HepG2 (cell line): Measurements from ENCODE around the gene SP110. TPM values are rescaled to one million over a fixed set of nuclear protein-coding genes. Genes with fewer than 3 reads are reported as not detected.

Experiments
- ATAC-seq: fragments of 200-7000 bp; cut with Tn5 transposase; 3 replicates; pipeline ENCODE4 v1.9.1; 2020; ENCODE audit warnings: mild to moderate bottlenecking, moderate library complexity
- BruUV-seq: library from RNA; stranded (reverse); fragments of 400-500 nt; replicated peaks from 2 replicates; lab custom pipeline; 2021; lab: Mats Ljungman, UMichigan
- CTCF ChIA-PET: fragments of 300-600 bp; formaldehyde crosslinking; extraction: SDS; loops from one replicate; lab custom pipeline; 2021; ENCODE audit warnings: low total read pairs, inconsistent platforms, low intra/inter-chr PET ratio; lab: Yijun Ruan, JAX
- POLR2A ChIA-PET: fragments of 350-600 bp; sonication (Branson Sonifier 250); formaldehyde crosslinking; loops from one replicate; lab custom pipeline; 2020; ENCODE audit warnings: antibody characterized with exemption, inconsistent platforms; lab: Yijun Ruan, JAX
- DNase-seq: peaks from one replicate; pipeline ENCODE4 v3.0.0-alpha.2; 2015; ENCODE audit warnings: low spot score
- FAIRE-seq: peaks from 3 replicates; lab custom pipeline; 2011; peaks lifted over from hg19 to GRCh38; lab: Jason Lieb, UNC
- H2AFZ ChIP-seq: one replicate; pipeline ENCODE4 v1.6.1; 2011; ENCODE audit warnings: low read length, inconsistent platforms
- H3K27ac ChIP-seq: fragments of 300-600 bp; 3 replicates; pipeline ENCODE4 v1.8.0; 2011; ENCODE audit warnings: mixed run types, mild to moderate bottlenecking, mixed read lengths, low read length, inconsistent platforms; ENCODE audit not compliant: insufficient read depth; ENCODE audit errors: extremely low read length
- H3K27me3 ChIP-seq, 2 experiments: fragments of 200-600 bp in 1 of 2; 2 replicates in 1 of 2; 3 replicates in 1 of 2; pipeline versions ENCODE4 v1.6.0 to v1.8.0; 2011; ENCODE audit warnings: low read length in 2 of 2, mild to moderate bottlenecking in 2 of 2, moderate library complexity in 2 of 2, inconsistent platforms in 1 of 2; ENCODE audit not compliant: insufficient read depth in 2 of 2, control insufficient read depth in 1 of 2
- H3K36me3 ChIP-seq, 2 experiments: fragments of 200-600 bp in 1 of 2; replicated peaks in 1 of 2; 2 replicates in 1 of 2; 3 replicates in 1 of 2; pipeline versions ENCODE4 v1.5.1 to v1.8.0; 2011; ENCODE audit warnings: low read length in 2 of 2, inconsistent platforms in 1 of 2; ENCODE audit not compliant: insufficient read depth in 2 of 2, control insufficient read depth in 1 of 2
- H3K4me1 ChIP-seq: 2 replicates; pipeline ENCODE4 v1.5.1; 2012; ENCODE audit warnings: low read length, inconsistent platforms; ENCODE audit not compliant: insufficient read depth
- H3K4me2 ChIP-seq: 2 replicates; pipeline ENCODE4 v1.6.0; 2011; ENCODE audit warnings: low read depth, low read length, inconsistent platforms
- H3K4me3 ChIP-seq, 3 experiments: fragments of 200-600 bp in 1 of 3; sonication (generic), shearing (Covaris generic) in 1 of 3; replicated peaks in 1 of 3; 2 replicates each; pipeline ENCODE4 v1.5.1; 2011 to 2016; ENCODE audit warnings: low read length in 3 of 3, inconsistent platforms in 2 of 3, low read depth in 2 of 3, mild to moderate bottlenecking in 2 of 3, control low read depth in 1 of 3, mixed read lengths in 1 of 3; ENCODE audit not compliant: insufficient read depth in 1 of 3
- H3K79me2 ChIP-seq: one replicate; pipeline ENCODE4 v1.6.1; 2011; ENCODE audit warnings: low read length, inconsistent platforms; ENCODE audit not compliant: insufficient read depth
- H3K9ac ChIP-seq: 2 replicates; pipeline ENCODE4 v1.6.0; 2011; ENCODE audit warnings: mild to moderate bottlenecking, low read depth, low read length, inconsistent platforms; ENCODE audit not compliant: insufficient read depth
- H3K9me3 ChIP-seq: 2 replicates; pipeline ENCODE4 v1.5.1; 2012; ENCODE audit warnings: mild to moderate bottlenecking, low read length
- H4K20me1 ChIP-seq: 2 replicates; pipeline ENCODE4 v1.6.0; 2011; ENCODE audit warnings: inconsistent platforms, mild to moderate bottlenecking, low read length, moderate library complexity; ENCODE audit not compliant: insufficient read depth
- ASH2L ChIP-seq: fragments of 300-600, 200-600 bp; sonication (generic); IDR thresholded peaks from 2 replicates; pipeline ENCODE4 v1.7.0; 2017; ENCODE audit warnings: low read depth, mild to moderate bottlenecking, moderate library complexity, mixed read lengths, low read length; ENCODE audit not compliant: insufficient read length
- ATF7-NPFF ChIP-seq: sonication (generic); formaldehyde crosslinking; IDR thresholded peaks from 2 replicates; pipeline ENCODE4 v1.8.1; 2023; ENCODE audit warnings: mild to moderate bottlenecking, low read depth, missing genetic modification reagents, moderate library complexity
- FOXA1 ChIP-seq, 2 experiments: fragments of 450-650 bp in 1 of 2; sonication (generic) in 1 of 2; formaldehyde crosslinking in 1 of 2; IDR thresholded peaks; 2 replicates each; pipeline versions ENCODE4 v1.4.0 to v1.6.1; 2016 to 2020; ENCODE audit warnings: missing genetic modification reagents in 1 of 2
- FOXC1 ChIP-seq: sonication (generic); formaldehyde crosslinking; IDR thresholded peaks from 2 replicates; pipeline ENCODE4 v1.8.0; 2022; ENCODE audit warnings: mild to moderate bottlenecking, missing genetic modification reagents, borderline replicate concordance
- GABPA ChIP-seq, 2 experiments: IDR thresholded peaks; 2 replicates each; pipeline ENCODE4 v1.6.1; 2011 to 2016; ENCODE audit warnings: low read depth in 2 of 2, low read length in 1 of 2, missing biosample characterization in 1 of 2, missing genetic modification characterization in 1 of 2
- HHEX ChIP-seq: IDR thresholded peaks from 2 replicates; pipeline ENCODE4 v1.6.1; 2016; ENCODE audit warnings: control low read depth
- HMG20A ChIP-seq: IDR thresholded peaks from 2 replicates; pipeline ENCODE4 v1.6.1; 2016; ENCODE audit warnings: borderline replicate concordance
- HOXA5 ChIP-seq: sonication (generic); formaldehyde crosslinking; IDR thresholded peaks from 2 replicates; pipeline ENCODE4 v1.4.0; 2020; ENCODE audit warnings: missing genetic modification reagents
- KLF16 ChIP-seq, 2 experiments: sonication (generic) in 1 of 2; formaldehyde crosslinking in 1 of 2; IDR thresholded peaks; 2 replicates each; pipeline versions ENCODE4 v1.6.1 to v1.8.0; 2016 to 2023; ENCODE audit warnings: missing genetic modification reagents in 2 of 2, missing compliant biosample characterization in 1 of 2
- LCORL ChIP-seq, 2 experiments: fragments of 450-650 bp in 1 of 2; sonication (generic) in 1 of 2; formaldehyde crosslinking in 1 of 2; IDR thresholded peaks; 2 replicates each; pipeline versions ENCODE4 v1.5.0 to v1.6.1; 2017 to 2020; ENCODE audit warnings: antibody characterized with exemption in 1 of 2, missing genetic modification reagents in 1 of 2
- MTA1 ChIP-seq: sonication (generic); formaldehyde crosslinking; IDR thresholded peaks from 2 replicates; pipeline ENCODE4 v1.4.0; 2020; ENCODE audit warnings: missing genetic modification reagents, mild to moderate bottlenecking, borderline replicate concordance
- NFE2L1 ChIP-seq: sonication (generic); formaldehyde crosslinking; IDR thresholded peaks from 2 replicates; pipeline ENCODE4 v1.4.0; 2020; ENCODE audit warnings: missing genetic modification reagents, mild to moderate bottlenecking, borderline replicate concordance
- SMAD3 ChIP-seq: sonication (generic); formaldehyde crosslinking; IDR thresholded peaks from 2 replicates; pipeline ENCODE4 v1.4.0; 2020; ENCODE audit warnings: missing genetic modification reagents
- SOX5 ChIP-seq: IDR thresholded peaks from 2 replicates; pipeline ENCODE4 v1.6.1; 2016; ENCODE audit warnings: borderline replicate concordance
- SRSF1 ChIP-seq: fragments of 200-400 bp; formaldehyde crosslinking; optimal IDR thresholded peaks from 2 replicates; pipeline ENCODE3; 2017; ENCODE audit warnings: mild to moderate bottlenecking, low read depth, low read length, moderate library complexity
- STAG1 ChIP-seq: sonication (generic); formaldehyde crosslinking; IDR thresholded peaks from 2 replicates; pipeline ENCODE4 v1.4.0; 2020; ENCODE audit warnings: missing genetic modification reagents
- TCF12 ChIP-seq, 2 experiments: fragments of 450-650 bp in 1 of 2; sonication (generic) in 1 of 2; formaldehyde crosslinking in 1 of 2; IDR thresholded peaks; 2 replicates each; pipeline versions ENCODE4 v1.6.1 to v1.8.0; 2017 to 2022; ENCODE audit warnings: antibody characterized with exemption in 1 of 2, mild to moderate bottlenecking in 1 of 2, missing genetic modification reagents in 1 of 2, moderate library complexity in 1 of 2
- ZBTB21 ChIP-seq: sonication (generic); formaldehyde crosslinking; IDR thresholded peaks from 2 replicates; pipeline ENCODE4 v1.4.0; 2020; ENCODE audit warnings: missing genetic modification reagents
- ZFYVE20 ChIP-seq: sonication (generic); formaldehyde crosslinking; IDR thresholded peaks from 2 replicates; pipeline ENCODE4 v1.8.0; 2023; ENCODE audit warnings: low read depth, mild to moderate bottlenecking, moderate library complexity, missing genetic modification reagents, borderline replicate concordance
- ZKSCAN5 ChIP-seq: sonication (generic); formaldehyde crosslinking; IDR thresholded peaks from 2 replicates; pipeline ENCODE4 v1.5.1; 2020; ENCODE audit warnings: mild to moderate bottlenecking, missing genetic modification reagents
- ZMYM2 ChIP-seq: sonication (generic); formaldehyde crosslinking; IDR thresholded peaks from 2 replicates; pipeline ENCODE4 v1.8.0; 2022; ENCODE audit warnings: mild to moderate bottlenecking, missing genetic modification reagents
- ZNF605 ChIP-seq: sonication (generic); formaldehyde crosslinking; IDR thresholded peaks from 2 replicates; pipeline ENCODE4 v1.8.0; 2022; ENCODE audit warnings: mild to moderate bottlenecking, missing genetic modification reagents
- ZNF792 ChIP-seq: IDR thresholded peaks from 2 replicates; pipeline ENCODE4 v1.6.1; 2016
- WGBS: methylation state at CpG from one replicate; pipeline ENCODE4 v1.1.6; 2017; ENCODE audit warnings: low lambda C conversion rate; 5-methylcytosine and 5-hydroxymethylcytosine counted together
- in situ Hi-C: cut with HindIII; loops from 2 replicates; pipeline ENCODE4 v1.10.0; 2017; ENCODE audit warnings: low pct_unique_long_range_greater_than_20kb; ENCODE audit not compliant: extremely low pct_ligation_motif_present
- intact Hi-C: fragments of 100-400 bp; cut with micrococcal nuclease; formaldehyde crosslinking; loops from one replicate; pipeline ENCODE4 v1.10.0; 2022; ENCODE audit not compliant: unreplicated experiment
- polyA plus RNA-seq, 8 experiments: library from polyadenylated mRNA; depleted of rRNA in 3 of 8; stranded (reverse) in 7 of 8; unstranded in 1 of 8; fragments of >200 nt; fragmentation: Illumina TruSeq in 4 of 8; extraction: Trizol in 4 of 8; gene quantifications; 2 replicates each; pipeline versions ENCODE4 v1.2.1 to v1.2.3, GENCODE V29; 2011 to 2016; ENCODE audit warnings: low read depth in 4 of 8, missing spikeins in 1 of 8, mixed read lengths in 1 of 8; ENCODE audit not compliant: insufficient read depth in 1 of 8
- total RNA-seq, 5 experiments: library from RNA; depleted of rRNA; stranded (reverse); fragments of >200 nt; fragmentation: Illumina TruSeq; extraction: Trizol; gene quantifications; 2 replicates each; pipeline ENCODE4 v1.2.3, GENCODE V29; 2016; ENCODE audit warnings: low read depth in 1 of 5
- TF ChIP-seq, protein P1 (sequence below): sonication (generic); formaldehyde crosslinking; IDR thresholded peaks from 2 replicates; pipeline ENCODE4 v1.8.0; 2022; ENCODE audit warnings: low read depth, missing genetic modification reagents
- TF ChIP-seq, protein P2 (sequence below): sonication (generic); formaldehyde crosslinking; IDR thresholded peaks from 2 replicates; pipeline ENCODE4 v1.4.0; 2020; ENCODE audit warnings: low read depth, mild to moderate bottlenecking, missing genetic modification reagents

SP110 gene
- total and polyA plus RNA-seq, 2 of the 13 experiments (the other 11 are each of a cell fraction or from before 2014, with no cell fraction given) = 7.9 to 10.4 TPM

DNA sequence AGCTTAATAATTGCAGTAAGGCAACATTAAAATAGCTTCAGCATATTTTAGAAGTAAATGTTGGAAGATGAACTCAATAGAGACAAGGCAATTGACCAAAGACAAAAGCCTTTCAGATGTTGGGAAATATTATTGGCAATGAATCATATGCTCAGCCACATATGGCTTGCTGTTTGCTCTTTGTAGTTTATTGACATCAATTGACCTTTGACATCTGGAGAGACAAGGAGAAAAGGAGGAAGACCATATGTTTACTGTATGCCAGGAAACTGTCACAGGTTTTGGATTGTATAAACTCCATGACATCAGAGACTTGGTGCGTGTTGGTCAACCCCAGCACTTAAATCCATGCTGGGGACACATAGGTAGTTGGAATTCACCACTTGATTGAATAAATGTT is 90.4 kb downstream of the SP110 start:
- peaks cover 0 to 5% of the 10 kb centered on the region in 2 experiments; a peak in 1 of 5 replicates for H3K27me3 ChIP-seq
- no peak overlapping the region for H2AFZ ChIP-seq
- no peak overlapping the region for H3K9ac ChIP-seq
- POLR2A ChIA-PET = no interaction called here
- no peak overlapping the region for H3K27ac ChIP-seq
- intact Hi-C loops (no loop called here), in situ Hi-C loops (no loop called here)
- no TSS peak for BruUV-seq
- no peaks in the 10 kb centered on the region for H4K20me1 ChIP-seq
- H3K4me2 ChIP-seq = peak overlapping the region; percentile 16; the same call in 1 of the 2 replicates
- ATAC-seq = peak; percentile 49; the same call in 2 of the 3 replicates
- H3K4me3 ChIP-seq = no peak overlapping the region
- CTCF ChIA-PET = no interaction called here
- DNase-seq = peak; percentile 77
- 0% methylated on average over 1 of the region's 1 CpG for WGBS
- no peaks in the 10 kb centered on the region for H3K79me2 ChIP-seq
- peaks cover 26% of the 10 kb centered on the region for H3K4me1 ChIP-seq
- peaks cover 7% of the 10 kb centered on the region for H3K9me3 ChIP-seq
- FAIRE-seq = peak; percentile 56
- H3K36me3 ChIP-seq = no peaks in the 10 kb centered on the region
- no peak for TF ChIP-seq MTA1 (CRISPR knock-in tag)
- no peak for TF ChIP-seq FOXA1 (IDR thresholded peaks at IDR 0.05)
- TF ChIP-seq FOXA1 (CRISPR knock-in tag; IDR thresholded peaks at IDR 0.05) = peak; percentile 53; the same call in 1 of the 2 replicates
- TF ChIP-seq ZFYVE20 (CRISPR knock-in tag) = no peak
- TF ChIP-seq HMG20A (CRISPR knock-in tag) = peak; percentile 91; the same call in 1 of the 2 replicates
- no peak for TF ChIP-seq TCF12 (IDR thresholded peaks at IDR 0.05)
- no peak for TF ChIP-seq TCF12 (CRISPR knock-in tag; IDR thresholded peaks at IDR 0.05)
- TF ChIP-seq SMAD3 (CRISPR knock-in tag) = peak; percentile 82
- no peak for TF ChIP-seq SRSF1
- TF ChIP-seq FOXC1 (CRISPR knock-in tag) = no peak
- TF ChIP-seq ZMYM2 (CRISPR knock-in tag) = 0 out of 2 replicates have a peak, but pooled peaks have one; percentile 43
- 0 out of 2 replicates have a peak, but pooled peaks have one; percentile 30 for TF ChIP-seq HHEX (CRISPR knock-in tag)
- TF ChIP-seq LCORL (IDR thresholded peaks at IDR 0.05) = no peak
- no peak for TF ChIP-seq LCORL (CRISPR knock-in tag; IDR thresholded peaks at IDR 0.05)
- TF ChIP-seq, protein P1, sequence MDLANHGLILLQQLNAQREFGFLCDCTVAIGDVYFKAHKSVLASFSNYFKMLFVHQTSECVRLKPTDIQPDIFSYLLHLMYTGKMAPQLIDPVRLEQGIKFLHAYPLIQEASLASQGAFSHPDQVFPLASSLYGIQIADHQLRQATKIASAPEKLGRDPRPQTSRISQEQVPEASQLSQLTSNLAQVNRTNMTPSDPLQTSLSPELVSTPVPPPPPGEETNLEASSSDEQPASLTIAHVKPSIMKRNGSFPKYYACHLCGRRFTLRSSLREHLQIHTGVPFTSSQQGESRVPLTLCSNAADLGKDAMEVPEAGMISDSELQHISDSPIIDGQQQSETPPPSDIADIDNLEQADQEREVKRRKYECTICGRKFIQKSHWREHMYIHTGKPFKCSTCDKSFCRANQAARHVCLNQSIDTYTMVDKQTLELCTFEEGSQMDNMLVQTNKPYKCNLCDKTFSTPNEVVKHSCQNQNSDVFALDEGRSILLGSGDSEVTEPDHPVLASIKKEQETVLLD (CRISPR knock-in tag) = no peak
- TF ChIP-seq HOXA5 (CRISPR knock-in tag) = no peak
- TF ChIP-seq ZNF605 (CRISPR knock-in tag) = no peak
- no peak for TF ChIP-seq GABPA (IDR thresholded peaks at IDR 0.05; ENCODE audit: low read depth, low read length)
- TF ChIP-seq GABPA (CRISPR knock-in tag; IDR thresholded peaks at IDR 0.05; ENCODE audit: low read depth) = peak; percentile 65
- TF ChIP-seq ZKSCAN5 (CRISPR knock-in tag) = no peak
- no peak for TF ChIP-seq STAG1 (CRISPR knock-in tag)
- no peak for TF ChIP-seq ATF7-NPFF (CRISPR knock-in tag)
- 0 out of 2 replicates have a peak, but pooled peaks have one; percentile 42 for TF ChIP-seq ZNF792 (CRISPR knock-in tag)
- TF ChIP-seq, protein P2, sequence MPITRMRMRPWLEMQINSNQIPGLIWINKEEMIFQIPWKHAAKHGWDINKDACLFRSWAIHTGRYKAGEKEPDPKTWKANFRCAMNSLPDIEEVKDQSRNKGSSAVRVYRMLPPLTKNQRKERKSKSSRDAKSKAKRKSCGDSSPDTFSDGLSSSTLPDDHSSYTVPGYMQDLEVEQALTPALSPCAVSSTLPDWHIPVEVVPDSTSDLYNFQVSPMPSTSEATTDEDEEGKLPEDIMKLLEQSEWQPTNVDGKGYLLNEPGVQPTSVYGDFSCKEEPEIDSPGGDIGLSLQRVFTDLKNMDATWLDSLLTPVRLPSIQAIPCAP = no peak
- peak; percentile 91 for TF ChIP-seq SOX5
- TF ChIP-seq ZBTB21 (CRISPR knock-in tag) = peak; percentile 96
- TF ChIP-seq NFE2L1 (CRISPR knock-in tag) = no peak
- TF ChIP-seq ASH2L = no peak
- TF ChIP-seq KLF16 (CRISPR knock-in tag; IDR thresholded peaks at IDR 0.05) = peak in 1 of 2 experiments; percentile 80; a peak in 2 of 4 replicates
